ENCODE measurements around the gene LPAR6. TPM values are rescaled to one million over a fixed set of nuclear protein-coding genes. Genes with fewer than 3 reads are reported as not detected.
"Not testable (repeated sequence)": the region's sequence is repeated elsewhere in the genome, so short reads cannot be mapped to it uniquely, and the experiment has no call there.

LPAR6 gene
- total and polyA plus RNA-seq, 2 of the 4 experiments (the other 2 are of a cell fraction): 1.4 to 2.0 TPM

DNA sequence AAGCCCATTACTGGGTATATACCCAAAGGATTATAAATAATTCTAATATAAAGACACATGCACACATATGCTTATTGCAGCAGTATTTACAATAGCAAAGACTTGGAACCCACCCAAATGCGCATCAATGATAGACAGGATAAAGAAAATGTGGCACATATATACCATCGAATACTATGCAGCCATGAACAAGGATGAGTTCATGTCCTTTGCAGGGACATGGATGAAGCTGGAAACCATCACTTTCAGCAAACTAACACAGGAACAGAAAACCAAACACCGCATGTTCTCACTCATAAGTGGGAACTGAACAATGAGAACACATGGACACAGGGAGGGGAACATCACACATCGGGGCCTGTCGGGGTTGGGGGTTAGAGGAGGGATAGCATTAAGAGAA lies 9.1 kb upstream of the LPAR6 start:
- H3K9ac ChIP-seq (ENCODE audit: low read depth, low read length); H3K27ac ChIP-seq (ENCODE audit: insufficient read depth, low read length); H4K91ac ChIP-seq (ENCODE audit: insufficient read depth, low read depth, low read length); H2AFZ ChIP-seq (replicated peaks; ENCODE audit: low read length, poor library complexity); H2AK9ac ChIP-seq (replicated peaks; ENCODE audit: low read depth, low read length, poor library complexity); H3K4ac ChIP-seq (ENCODE audit: low read depth, low read length); H4K5ac ChIP-seq (ENCODE audit: low read depth, low read length); CTCF ChIA-PET; in situ Hi-C loops (cut with MboI; ENCODE audit: low sequenced_read_pairs); H3K56ac ChIP-seq (ENCODE audit: extremely low read depth, insufficient read depth, low read length); H3K23ac ChIP-seq (ENCODE audit: low read depth, low read length); POLR2A ChIA-PET (ENCODE audit: unreplicated experiment); H4K8ac ChIP-seq (ENCODE audit: low read depth in 2 of 2, low read length in 2 of 2); BruUV-seq (replicated peaks); H3K9me3 ChIP-seq (ENCODE audit: control insufficient read depth, insufficient read depth, low read length); intact Hi-C loops (cut with micrococcal nuclease); H3K27me3 ChIP-seq (ENCODE audit: control insufficient read depth, insufficient read depth, low read length); H2AK5ac ChIP-seq (ENCODE audit: low read depth, low read length); H2BK15ac ChIP-seq (ENCODE audit: low read depth, low read length); H3K4me3 ChIP-seq (ENCODE audit: insufficient read depth, low read depth, low read length); H3K14ac ChIP-seq (replicated peaks; ENCODE audit: low read depth, low read length); H2BK120ac ChIP-seq (ENCODE audit: low read depth, low read length); DNase-seq; H3K18ac ChIP-seq (ENCODE audit: low read depth, low read length); H3K4me1 ChIP-seq (ENCODE audit: control insufficient read depth, insufficient read depth, low read length); H2BK5ac ChIP-seq (ENCODE audit: low read depth, low read length, poor library complexity, severe bottlenecking); ATAC-seq (ENCODE audit: low read depth); H2BK20ac ChIP-seq (ENCODE audit: low read depth, low read length); H3K36me3 ChIP-seq (ENCODE audit: control insufficient read depth, insufficient read depth, low read length); H3K79me1 ChIP-seq (ENCODE audit: low read depth in 1 of 2, low read length in 2 of 2); H3K9me1 ChIP-seq (ENCODE audit: insufficient read depth, low read length); H4K20me1 ChIP-seq (ENCODE audit: insufficient read depth, low read length); H3K4me2 ChIP-seq (ENCODE audit: low read depth, low read length); dilution Hi-C loops (cut with HindIII; ENCODE audit: low sequenced_read_pairs, unreplicated experiment): not testable (repeated sequence)
- no CpG with 5 or more reads among the region's 5 CpGs for WGBS, 2 experiments (ENCODE audit: extremely low coverage in 2 of 2, insufficient read length in 1 of 2)

Data from IMR-90 (cell line).